NCI-H510A (cell line): ENCODE data around the gene DNMT3B.
A peak's percentile ranks its signal among the peaks of the same experiment; 100 is the strongest.
"Not testable (repeated sequence)": the region's sequence is repeated elsewhere in the genome, so short reads cannot be mapped to it uniquely, and the experiment has no call there.

Experiments used
- DNase-seq: peaks from one replicate; lab custom pipeline; 2025; lab: John Stamatoyannopoulos, UW

Gene DNMT3B

DNA sequence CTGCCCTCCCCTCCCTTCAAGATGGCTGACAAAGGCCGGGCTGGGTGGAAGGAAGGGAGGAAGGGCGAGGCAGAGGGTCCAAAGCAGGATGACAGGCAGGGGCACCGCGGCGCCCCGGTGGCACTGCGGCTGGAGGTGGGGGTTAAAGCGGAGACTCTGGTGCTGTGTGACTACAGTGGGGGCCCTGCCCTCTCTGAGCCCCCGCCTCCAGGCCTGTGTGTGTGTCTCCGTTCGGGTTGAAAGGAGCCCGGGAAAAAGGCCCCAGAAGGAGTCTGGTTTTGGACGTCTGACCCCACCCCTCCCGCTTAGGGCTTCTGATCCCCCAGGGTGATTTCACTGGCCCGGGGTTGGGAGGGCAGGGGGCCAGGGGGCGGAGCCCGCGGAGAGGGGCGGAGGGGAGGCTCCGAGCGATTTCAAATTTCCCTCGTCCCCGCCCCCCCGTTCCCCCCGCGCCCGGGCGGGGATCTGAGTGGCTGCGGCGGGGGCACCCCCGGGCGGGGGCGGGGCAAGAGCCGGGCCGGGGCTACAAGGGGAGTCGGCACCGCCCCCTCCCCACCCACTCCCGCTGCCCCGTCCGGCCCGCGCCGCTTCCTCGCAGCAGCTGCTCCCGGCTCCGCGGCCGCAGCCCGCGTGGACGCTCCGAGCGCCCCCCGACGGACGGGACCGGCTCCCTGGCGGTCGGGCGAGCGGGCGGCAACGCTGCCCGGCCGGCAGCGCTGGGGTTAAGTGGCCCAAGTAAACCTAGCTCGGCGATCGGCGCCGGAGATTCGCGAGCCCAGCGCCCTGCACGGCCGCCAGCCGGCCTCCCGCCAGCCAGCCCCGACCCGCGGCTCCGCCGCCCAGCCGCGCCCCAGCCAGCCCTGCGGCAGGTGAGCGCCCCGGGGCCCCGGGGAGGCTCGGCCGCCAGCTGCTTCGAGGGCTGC, at the start of gene DNMT3B:
Gene DNMT3B, plus strand, starts transcription at position 555 of the 923 bp plus-strand sequence. CDS start 17,939 bp downstream, outside the sequence.
- DNase-seq = peak; percentile 84

DNA sequence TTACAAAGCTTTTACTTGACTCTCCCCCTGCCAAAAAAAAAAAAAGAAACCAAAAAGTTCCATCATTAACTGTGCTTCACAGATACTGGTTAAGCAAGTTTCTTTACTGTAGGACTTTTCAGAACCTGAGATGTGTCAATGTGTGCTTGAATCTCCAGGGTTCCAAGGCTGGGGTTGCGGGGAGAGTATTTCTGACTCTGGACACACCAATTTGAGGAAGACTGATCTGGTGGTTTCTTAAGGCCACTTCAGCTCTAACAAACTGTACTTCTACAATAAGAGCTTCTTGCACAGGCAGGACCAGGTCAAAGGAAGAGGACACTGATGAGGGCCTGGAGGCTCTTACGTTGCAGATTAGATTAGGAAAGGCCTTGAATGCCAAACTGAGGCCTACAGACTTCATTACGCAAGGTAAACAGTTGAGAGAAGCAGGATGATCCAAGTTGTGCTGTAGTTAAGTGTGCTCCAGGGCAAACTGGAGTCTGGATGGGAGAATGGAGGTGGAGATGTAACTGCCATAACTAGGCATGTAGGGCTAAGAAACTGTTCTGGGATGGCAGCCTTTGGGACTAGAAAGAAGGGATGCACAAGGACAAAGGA, 43.3 kb upstream of the DNMT3B start:
- no peak for DNase-seq

DNA sequence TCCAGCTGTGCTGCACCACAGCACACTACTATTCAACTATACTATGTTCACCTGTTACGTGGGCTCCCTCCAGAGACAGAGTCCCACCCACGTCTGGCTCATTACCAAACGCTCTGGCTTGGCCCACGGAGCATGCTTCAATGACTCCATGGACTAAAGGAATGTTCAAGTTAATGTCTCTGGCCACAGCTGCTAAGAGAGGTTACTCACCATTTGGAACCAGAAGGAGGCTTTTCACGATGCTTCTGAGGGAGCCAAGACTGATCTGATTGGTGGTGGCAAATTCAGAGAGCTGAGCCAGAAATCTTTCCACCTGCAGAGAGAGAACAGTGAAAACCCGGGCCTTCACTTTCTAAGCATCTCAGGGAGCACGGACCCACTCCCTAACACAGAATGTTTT, 34.5 kb upstream of the DNMT3B start:
- no peak for DNase-seq

DNA sequence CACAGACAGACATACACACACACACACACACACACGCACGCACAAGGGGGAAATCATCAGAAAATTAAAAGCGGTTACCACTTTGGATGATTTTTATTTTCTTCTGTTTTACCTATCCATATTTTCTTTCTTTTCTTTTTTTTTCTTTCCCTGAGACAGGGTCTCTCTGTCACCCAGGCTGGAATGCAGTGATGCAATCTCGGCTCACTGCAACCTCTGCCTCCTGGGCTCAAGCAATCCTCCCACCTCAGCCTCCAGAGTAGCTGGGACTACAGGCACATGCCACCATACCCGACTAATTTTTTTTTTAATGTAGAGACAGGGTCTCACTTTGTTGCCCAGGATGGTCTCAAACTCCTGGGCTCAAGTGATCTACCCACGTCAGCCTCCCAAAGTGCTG, 33.8 kb upstream of the DNMT3B start:
- DNase-seq = not testable (repeated sequence)

DNA sequence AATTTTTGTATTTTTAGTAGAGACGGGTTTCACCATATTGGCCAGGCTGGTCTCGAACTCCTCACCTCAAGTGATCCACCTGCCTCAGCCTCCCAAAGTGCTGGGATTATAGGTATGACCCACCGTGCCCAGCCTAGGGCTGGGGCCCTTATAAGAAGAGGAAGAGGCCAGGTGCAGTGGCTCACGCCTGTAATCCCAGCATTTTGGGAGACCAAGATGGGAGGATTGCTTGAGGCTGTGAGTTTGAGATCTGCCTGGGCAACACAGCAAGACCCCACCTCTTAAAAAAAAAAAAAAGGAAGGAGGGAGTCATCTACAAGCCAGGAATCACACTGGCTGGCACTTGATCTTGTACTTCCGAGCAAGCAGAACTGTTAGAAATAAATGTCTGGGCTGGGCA, 32.9 kb upstream of the DNMT3B start:
- DNase-seq = not testable (repeated sequence)

DNA sequence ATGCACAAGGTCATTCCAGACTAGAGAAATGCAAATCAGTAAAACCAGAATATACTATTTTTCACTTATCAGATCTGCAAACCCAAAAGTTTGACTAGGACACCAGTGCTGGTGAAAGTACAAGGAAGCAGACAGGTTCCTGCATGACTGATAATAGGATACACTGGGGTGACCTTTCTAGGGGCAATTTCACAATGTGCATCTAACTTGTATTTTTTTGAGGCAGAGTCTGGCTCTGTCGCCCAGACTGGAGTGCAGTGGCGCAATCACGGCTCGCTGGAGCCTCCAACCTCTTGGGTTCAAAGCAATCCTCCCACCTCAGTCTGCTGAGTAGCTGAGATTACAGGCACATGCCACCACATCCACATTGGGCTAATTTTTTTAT, 30.3 kb upstream of the DNMT3B start:
- DNase-seq = no peak

DNA sequence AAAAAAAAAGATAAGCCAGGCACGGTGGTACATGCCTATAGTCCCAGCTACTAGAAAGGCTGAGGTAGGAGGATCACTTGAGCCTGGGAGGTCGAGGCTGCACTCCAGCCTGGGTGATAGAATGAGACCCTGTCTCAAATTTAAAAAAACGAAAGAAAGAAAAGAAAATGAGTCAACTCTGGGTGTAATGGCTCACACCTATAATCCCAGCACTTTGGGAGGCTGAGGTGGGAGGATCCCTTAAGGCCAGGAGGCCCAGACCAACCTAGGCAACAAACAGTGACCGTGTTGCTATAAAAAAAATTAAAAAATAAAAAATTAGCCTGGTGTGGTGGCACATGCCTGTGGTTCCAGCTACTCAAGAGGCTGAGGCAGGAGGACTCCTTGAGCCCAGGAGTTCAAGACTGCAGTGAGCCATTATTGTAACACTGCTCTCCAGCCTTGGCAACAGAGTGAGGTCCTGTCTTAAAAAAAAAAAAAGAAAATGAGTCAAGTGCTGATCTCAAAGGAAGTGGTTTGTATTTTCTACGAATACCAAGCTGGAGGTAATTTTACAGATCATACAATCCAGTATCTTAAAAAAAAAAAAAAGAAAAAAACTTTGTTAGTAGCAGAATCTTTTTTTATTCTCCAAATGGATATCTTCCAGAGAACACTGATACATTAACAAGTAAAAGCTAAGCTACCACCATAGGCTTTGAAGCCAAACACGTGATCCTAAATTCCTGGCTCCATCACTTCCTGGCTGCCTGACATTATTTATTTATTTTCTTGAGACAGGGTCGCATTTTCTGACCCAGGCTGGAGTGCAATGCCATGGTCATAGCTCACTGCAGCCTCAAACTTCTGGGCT, 24.6 kb upstream of the DNMT3B start:
- DNase-seq = no peak

DNA sequence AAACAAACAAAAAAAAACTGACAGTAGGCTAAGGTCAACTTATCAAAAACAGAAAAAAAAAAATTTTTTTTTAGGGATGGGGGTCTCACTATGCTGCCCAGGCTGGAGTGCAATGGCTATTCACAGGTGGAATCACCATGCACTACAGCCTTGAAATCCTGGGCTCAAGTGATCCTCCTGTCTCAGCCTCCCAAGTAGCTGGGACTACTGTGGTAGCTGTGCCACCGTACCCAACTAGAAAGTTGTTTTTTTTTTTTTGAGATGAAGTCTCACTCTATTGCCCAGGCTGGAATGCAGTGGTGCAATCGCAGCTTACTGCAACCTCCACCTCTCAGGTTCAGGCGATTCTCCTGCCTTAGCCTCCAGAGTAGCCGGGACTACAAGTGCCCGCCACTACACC, 21.0 kb upstream of the DNMT3B start:
- DNase-seq = no peak

DNA sequence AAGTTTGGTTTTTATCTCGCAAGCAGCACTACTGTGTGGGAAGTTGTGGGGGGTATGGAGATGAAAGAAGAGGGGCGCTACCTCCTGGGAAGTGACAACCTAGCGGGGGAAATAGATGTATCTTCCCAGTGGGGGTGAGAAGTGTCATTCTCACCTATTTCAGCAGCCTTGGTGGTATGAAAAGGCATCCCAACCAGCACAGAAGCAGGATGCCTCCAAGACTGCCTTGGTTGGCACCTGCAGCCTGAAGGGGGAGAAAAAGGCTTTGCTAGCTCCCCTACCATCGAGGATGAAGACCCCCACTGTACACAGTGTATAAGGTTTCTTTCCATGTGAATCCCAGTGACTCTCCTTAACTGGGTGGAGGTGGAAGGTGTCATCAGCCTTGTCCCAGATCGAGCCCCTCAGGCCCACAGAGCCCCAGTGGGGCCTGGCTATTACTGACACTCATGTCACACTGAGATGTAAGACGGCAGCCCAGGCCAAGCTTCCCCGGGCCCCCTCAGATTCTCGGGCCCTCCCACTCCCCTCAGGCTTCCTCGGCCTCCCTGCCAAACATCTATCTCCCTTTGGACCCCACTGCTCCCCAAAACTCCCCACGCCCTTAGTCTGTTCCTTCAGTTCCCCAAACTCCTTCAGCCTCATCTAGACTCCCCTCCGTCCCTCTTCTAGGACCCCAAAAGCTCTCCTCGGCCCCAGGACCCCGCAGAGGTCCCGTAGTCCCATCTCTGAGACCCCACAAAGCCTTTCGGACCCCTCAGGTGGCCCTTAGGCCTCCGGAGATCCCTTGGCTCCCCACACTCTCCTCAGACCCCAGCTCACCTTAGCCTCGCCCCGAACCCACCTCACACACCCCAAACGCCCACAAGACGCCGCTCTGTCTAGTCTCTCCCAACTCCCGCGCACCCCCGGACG, 19.6 kb upstream of the DNMT3B start:
- DNase-seq = no peak

DNA sequence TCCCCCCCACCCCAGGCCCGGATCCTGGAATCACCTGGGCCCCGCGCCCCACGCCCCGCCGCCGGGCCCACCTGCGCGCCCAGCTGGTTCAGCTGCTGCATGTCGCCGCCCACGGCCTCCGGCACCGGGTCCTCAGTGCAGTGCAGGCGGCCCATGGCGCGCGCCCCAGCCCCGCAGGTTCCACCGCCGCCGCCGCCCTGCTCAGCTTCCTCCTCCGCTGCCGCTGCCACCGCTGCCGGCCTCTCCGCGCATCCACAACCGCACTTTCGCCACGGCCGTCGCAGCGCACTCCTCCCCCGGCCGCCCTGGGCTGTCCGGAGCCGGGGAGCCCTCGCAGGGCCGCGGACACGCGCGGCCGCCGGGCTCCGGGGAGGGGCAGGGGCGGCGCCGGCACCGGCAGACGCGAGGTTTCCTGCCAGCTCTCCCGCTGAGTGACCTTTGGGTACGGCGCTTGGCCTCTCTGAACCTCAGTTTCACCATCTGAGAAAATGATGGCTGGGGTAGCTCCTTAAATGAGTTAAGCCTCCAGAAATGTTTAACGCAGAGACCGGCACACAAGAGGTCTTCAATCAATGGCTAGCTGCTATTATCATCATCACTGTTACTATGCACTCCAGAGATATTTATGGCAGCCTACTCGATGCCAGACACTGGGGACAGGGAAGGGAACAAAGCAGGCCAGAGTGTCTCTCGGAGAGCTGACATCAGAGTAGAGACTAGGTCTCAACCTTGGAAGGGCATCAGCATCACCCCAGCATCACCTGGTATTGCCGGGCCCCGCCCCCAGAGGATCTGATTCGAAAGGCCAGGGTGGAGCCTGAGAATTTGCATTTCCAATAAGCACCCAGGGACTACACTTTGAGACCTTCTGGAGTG, 18.7 kb upstream of the DNMT3B start, which contains the start of gene COMMD7:
Gene COMMD7, minus strand, starts transcription at position 231 of the 876 bp plus-strand sequence. Its CDS starts 76 bp downstream, at position 155.
- peak; percentile 81 for DNase-seq

DNA sequence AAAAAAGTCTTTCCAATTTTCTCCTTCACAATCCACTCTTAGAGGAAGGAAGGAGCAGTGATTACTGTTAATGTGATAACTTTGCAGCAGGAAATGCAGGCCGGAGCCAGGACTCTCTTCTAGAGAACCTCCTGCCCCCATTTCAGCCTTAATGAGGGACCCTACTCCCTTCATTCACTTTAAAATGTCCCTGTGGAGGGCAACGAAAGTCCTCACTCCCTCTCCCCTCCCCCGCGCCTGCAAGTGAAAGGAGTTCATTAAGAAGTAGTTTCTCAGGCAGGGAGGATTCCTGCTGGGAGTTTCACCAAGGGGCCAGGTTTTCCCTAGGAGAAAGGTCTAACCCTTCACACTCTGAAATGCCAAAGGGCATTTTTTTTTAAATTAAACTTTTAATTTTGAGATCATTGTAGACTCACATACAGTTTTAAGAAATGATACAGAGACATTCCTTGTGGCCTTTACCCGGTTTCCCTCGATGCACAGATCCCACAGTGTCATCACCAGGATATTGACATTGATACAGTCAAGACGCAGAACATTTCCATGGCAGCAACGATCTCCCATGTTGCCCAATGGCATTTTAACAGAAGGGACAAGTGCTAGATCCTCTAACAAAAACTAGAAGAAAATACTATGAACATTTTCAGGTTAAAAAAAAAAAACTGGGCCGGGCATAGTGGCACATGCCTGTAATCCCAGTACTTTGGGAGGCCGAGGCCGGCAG, 12.1 kb upstream of the DNMT3B start:
- DNase-seq = no peak

DNA sequence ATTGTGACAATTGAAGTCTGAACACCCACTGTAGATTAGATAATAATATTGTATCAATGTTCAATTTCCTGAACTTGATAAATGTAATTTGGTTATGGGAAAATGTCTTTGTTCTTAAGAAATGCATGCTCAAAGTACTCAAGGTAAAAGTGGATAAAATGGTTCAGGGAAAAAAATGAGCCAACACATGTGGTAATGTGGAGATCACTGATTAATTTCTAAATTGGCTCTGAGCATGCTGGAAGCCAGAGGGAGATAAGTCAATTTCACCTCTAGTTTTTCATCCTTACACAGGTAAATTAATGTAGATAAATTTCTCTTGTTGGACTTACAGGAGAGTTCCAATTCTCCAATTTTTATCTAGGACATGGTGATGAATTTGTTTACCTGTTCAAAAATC, 10.9 kb upstream of the DNMT3B start:
- no peak for DNase-seq

DNA sequence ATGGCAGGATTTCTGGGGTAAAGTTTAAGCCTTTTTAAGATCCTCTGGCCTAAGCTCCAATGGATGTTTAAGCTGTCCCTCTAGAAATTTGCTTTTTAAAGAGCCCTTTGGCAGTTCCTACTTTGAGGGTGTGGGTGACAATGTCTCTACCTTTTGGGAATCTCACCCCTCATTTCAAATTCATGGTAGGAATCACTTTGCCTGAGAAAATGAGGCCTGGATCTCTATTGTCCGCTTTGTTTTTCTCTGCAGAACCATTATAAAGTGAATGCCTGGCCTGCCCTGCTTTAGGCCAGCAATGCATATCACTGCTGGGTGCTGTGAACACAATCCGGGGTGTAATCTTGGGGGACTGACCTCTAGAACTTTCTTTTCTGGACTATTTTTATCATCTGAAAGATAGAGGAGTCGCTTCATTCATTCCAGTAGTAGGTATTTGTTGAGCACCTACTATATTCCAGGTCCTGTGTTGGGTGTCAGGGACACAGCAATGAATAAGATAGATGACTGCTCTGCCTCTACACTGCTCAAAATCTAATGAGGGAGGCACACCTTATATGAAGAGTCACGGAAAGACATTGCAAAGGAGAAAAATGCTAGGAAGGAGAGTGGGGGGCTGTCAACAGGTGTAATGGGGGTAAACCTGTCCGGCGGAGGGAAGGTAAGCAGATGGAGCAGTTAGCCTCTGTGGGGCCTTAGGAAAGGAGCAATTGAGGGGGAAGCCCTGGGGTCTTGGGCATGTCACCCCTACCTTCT, 10.3 kb upstream of the DNMT3B start:
- DNase-seq = no peak

DNA sequence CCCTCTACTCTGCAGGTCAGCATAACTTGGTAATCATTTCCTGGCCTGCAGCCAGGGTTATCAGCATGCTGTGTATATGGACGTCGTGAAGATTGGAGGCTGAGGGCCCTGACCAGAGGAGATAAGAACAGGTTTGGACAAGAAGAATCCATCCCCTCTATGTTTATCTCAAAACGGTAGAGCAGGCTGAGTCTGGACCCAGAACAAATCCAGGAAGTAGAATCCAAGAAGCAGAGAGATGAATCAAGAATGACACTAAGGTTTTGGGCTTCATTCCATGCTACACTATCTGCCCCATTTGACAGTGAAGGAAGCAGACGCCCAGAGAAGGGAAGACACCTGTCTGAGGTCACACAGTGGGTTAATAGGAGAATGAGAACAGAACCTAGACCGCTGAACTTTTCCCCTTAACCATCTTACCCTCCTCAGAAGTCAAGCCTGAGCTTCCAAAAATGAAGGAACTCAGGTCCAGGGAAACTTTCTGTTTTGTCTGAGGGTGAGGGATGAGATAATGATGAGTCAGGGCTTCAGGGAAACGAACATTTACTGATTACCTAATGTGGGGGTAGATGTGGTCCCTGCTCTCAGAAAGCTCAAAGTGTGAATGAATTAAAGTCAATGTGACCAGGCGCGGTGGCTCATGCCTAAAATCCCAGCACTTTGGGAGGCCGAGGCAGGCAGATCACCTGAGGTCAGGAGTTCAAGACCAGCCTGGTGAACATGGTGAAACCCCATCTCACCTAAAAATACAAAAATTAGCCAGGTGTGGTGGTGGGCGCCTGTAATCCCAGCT, 9.5 kb upstream of the DNMT3B start:
- no peak for DNase-seq

DNA sequence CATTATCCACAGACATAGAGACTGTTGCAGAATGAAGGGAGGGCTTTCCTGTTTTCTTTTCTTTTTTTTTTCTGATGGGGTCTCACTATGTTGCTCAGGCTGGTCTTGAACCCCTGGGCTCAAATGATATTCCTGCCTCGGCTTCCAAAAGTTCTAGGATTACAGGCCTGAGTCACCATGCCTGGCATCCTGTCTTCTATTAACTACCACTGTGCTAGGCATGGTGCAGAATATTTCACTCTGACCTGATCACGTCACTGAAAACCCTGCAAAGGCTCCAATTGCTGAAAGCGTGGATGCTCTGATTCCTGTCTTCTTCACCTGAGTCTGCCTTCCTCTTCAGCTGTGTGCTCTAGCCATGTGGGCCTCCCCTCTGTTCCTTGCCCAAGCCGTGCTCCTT, 8.5 kb upstream of the DNMT3B start:
- no peak for DNase-seq

DNA sequence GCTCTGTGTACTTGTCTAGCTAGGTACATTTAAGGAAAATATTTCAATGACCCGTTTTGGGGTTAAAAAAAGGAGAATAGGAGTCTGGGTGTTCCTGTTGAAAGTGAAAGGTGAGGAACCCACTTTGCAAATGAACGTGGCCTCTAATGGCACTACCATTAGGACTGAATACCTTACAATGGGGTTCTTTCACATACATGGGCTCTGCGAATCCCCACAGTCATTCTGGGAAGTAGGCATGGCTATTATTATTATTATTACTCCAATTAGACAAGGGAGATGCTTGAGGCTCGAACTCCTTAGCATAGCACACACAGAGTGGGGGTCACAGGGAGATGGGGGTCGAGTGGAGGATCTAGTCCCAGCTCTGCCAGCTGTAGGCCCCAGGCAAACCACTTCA, 6.0 kb upstream of the DNMT3B start:
- no peak for DNase-seq

DNA sequence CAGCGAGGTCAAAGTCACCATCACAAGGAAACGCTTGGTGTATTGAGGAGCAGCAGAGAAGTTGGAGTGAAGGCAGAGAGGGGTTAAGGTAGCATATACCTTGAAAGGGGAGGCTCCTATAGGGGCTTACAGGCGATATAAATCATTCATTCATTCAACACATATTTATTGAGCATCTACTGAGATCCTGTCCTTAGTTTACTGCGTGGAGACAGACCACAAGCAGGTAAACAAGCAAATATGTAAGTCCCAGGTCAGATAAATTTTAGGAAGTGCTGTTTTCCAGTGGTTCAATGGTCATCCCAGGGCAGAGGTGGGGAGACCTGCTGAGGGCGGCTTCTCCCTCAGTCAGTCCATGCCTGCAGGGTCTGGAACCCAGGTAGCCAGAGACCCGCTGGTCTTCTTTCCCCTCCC, 761 bp upstream of the DNMT3B start:
- no peak for DNase-seq

DNA sequence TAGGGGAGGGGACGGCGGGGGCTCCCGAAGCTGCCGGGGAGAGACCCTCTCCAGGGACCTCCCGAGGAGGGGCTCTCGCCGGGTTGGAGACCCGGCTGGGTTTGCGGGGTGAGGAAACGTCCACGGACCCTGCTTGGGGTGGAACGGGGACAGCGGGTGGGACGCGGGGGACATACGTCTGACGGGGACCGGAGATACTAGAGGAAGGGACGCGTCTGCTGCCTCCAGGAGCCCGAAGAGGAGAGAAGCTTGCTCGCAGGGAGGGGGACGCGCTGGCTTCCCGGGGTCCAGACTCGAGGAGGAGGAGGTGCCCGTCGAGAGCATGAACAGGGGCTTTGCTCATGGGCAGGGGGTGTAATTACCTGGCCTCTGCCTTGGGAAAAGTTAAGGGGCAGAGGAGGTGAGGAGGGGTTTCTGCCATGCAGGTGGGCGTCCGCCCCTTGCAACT, 593 bp downstream of the DNMT3B start:
- no peak for DNase-seq
